ACHN (cell line): ENCODE results near the gene KLF2.

Experiments used
- DNase-seq: peaks from one replicate; pipeline ENCODE4 v3.0.0-alpha.2; 2015
- in situ Hi-C: cut with HindIII; loops from 2 replicates; pipeline ENCODE4 v1.10.0; 2017; ENCODE audit warnings: low sequenced_read_pairs, low pct_ligation_motif_present, low pct_unique_long_range_greater_than_20kb

Gene KLF2

GRCh38 chr19:16369664-16370576 lies 45.3 kb downstream of the KLF2 start:
- in situ Hi-C loops: no loop called here
- no peak for DNase-seq

- in situ Hi-C loops: no loop called here
- DNase-seq: no peak
Observed at GRCh38 chr19:16370641-16371391, 46.2 kb downstream of the KLF2 start.

GRCh38 chr19:16371540-16371986 lies 46.9 kb downstream of the KLF2 start:
- in situ Hi-C loops: no loop called here
- no peak for DNase-seq

- no peak for DNase-seq
- in situ Hi-C loops: no loop called here
Observed at GRCh38 chr19:16372065-16372915, 47.7 kb downstream of the KLF2 start.

GRCh38 chr19:16373079-16373478 lies 48.5 kb downstream of the KLF2 start:
- DNase-seq: no peak
- in situ Hi-C loops: no loop called here

- DNase-seq: peak; percentile 25
- in situ Hi-C loops: no loop called here
Observed at GRCh38 chr19:16373532-16373931, 48.9 kb downstream of the KLF2 start.

- no peak for DNase-seq
- in situ Hi-C loops: no loop called here
Observed at GRCh38 chr19:16373989-16374388, 49.4 kb downstream of the KLF2 start.

- DNase-seq: no peak
- in situ Hi-C loops: no loop called here
Observed at GRCh38 chr19:16374436-16374835, 49.8 kb downstream of the KLF2 start.

- in situ Hi-C loops: no loop called here
- no peak for DNase-seq
Observed at GRCh38 chr19:16375157-16375935, 50.7 kb downstream of the KLF2 start.

GRCh38 chr19:16375936-16376185 lies 51.2 kb downstream of the KLF2 start:
- DNase-seq: no peak
- in situ Hi-C loops: no loop called here

GRCh38 chr19:16376241-16376640 lies 51.6 kb downstream of the KLF2 start:
- in situ Hi-C loops: no loop called here

GRCh38 chr19:16376649-16377048 lies 52.0 kb downstream of the KLF2 start:
- in situ Hi-C loops: no loop called here
- peak; percentile 25 for DNase-seq

More at GRCh38 chr19:16376241-16376640, 51.6 kb downstream of the KLF2 start:
- no peak for DNase-seq

- in situ Hi-C loops: no loop called here
Observed at GRCh38 chr19:16377521-16377920, 52.9 kb downstream of the KLF2 start.

More at GRCh38 chr19:16377521-16377920, 52.9 kb downstream of the KLF2 start:
- no peak for DNase-seq
